GM23248 (cell line): Measurements from ENCODE around the gene SPACA7.

ENCODE experiments used
- EZH2 ChIP-seq: fragments of 200-600 bp; sonication (generic); IDR thresholded peaks from 2 replicates; pipeline ENCODE4 v1.6.1; 2018; ENCODE audit warnings: antibody characterized with exemption, mild to moderate bottlenecking; ENCODE audit not compliant: insufficient read depth, poor library complexity, severe bottlenecking
- EZH2phosphoT487 ChIP-seq: fragments of 200-600 bp; sonication (generic); IDR thresholded peaks from 2 replicates; pipeline ENCODE4 v1.6.1; 2018; ENCODE audit warnings: antibody characterized with exemption, moderate library complexity, mild to moderate bottlenecking, low read depth; ENCODE audit not compliant: insufficient read depth

DNA sequence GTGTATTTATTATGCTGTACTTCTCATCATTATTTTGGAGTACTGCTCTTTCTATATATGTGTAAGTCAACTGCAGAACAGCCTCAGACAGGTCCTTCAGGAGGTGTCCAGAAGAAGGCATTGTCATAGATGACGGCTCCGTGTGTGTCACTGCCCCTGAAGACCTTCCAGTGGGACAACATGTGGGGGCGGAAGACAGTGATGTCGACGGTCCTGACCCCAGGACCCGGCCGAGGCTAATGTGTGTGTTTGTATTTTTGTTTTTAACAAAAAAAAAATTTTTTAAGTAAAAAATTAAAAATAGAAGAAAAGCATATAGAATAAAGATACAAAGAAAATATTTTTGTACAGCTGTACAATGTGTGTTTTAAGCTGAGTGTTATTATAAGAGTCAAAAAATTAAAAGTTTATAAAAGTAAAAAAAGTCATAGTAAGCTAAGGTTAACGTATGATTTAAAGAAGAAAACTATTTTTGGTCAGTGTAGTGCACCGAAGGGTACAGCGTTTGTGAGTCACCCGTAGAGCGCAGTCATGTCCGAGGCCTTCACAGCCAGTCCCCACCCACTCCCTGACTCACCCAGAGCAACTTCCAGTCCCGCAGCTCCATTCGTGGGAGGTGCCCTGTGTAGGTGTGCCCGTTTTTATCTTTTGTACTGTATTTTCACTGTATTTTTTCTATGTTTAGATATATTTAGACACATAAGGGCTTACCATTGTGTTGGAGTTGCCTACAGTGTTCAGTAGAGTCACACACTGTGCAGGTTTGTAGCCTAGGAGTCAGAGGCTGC lies 42.2 kb upstream of the SPACA7 start:
- TF ChIP-seq EZH2 (no peak), EZH2phosphoT487 (no peak)
